Fibroblast of skin of left quadriceps (primary cell): ENCODE results near the gene CD93.

Source experiments
- DNase-seq, 2 experiments: peaks; one replicate each; pipeline ENCODE4 v3.0.0-alpha.2; 2013; ENCODE audit warnings: low read depth in 2 of 2

The CD93 gene

GRCh38 chr20:23086056-23086566, at the start of gene CD93:
TSS of gene CD93 (minus strand) at chr20:23086324. CDS start at chr20:23086192, 132 bp downstream.
- no peak for DNase-seq

- no peak for DNase-seq
These were observed 47.5 kb upstream of the CD93 start for GRCh38 chr20:23133560-23133998.

- no peak for DNase-seq
These were observed 46.9 kb upstream of the CD93 start for GRCh38 chr20:23132930-23133559.

- no peak for DNase-seq
These were observed 46.3 kb upstream of the CD93 start for GRCh38 chr20:23132293-23132929.

- DNase-seq: no peak
These were observed 45.6 kb upstream of the CD93 start for GRCh38 chr20:23131766-23132165.

- DNase-seq: no peak
These were observed 44.6 kb upstream of the CD93 start for GRCh38 chr20:23130622-23131140.

GRCh38 chr20:23129891-23130621, 43.9 kb upstream of the CD93 start:
- no peak for DNase-seq

- no peak for DNase-seq
These were observed 43.1 kb upstream of the CD93 start for GRCh38 chr20:23129266-23129665.

GRCh38 chr20:23128461-23129125, 42.5 kb upstream of the CD93 start:
- no peak for DNase-seq

GRCh38 chr20:23127506-23128279, 41.6 kb upstream of the CD93 start:
- no peak for DNase-seq

- DNase-seq: no peak
These were observed 40.3 kb upstream of the CD93 start for GRCh38 chr20:23126281-23127061.

- DNase-seq: peak; percentile 51 to 53
These were observed 39.6 kb upstream of the CD93 start for GRCh38 chr20:23125625-23126191.

- DNase-seq: no peak
These were observed 39.0 kb upstream of the CD93 start for GRCh38 chr20:23125159-23125558.

GRCh38 chr20:23123886-23124285, 37.8 kb upstream of the CD93 start:
- DNase-seq: no peak

- no peak for DNase-seq
These were observed 36.9 kb upstream of the CD93 start for GRCh38 chr20:23122796-23123655.

GRCh38 chr20:23122321-23122720, 36.2 kb upstream of the CD93 start:
- DNase-seq: no peak

GRCh38 chr20:23121751-23122320, 35.7 kb upstream of the CD93 start:
- no peak for DNase-seq

GRCh38 chr20:23120936-23121750, 35.0 kb upstream of the CD93 start:
- no peak for DNase-seq
